ENCODE data around the gene SREBF2. TPM values are rescaled to one million over a fixed set of nuclear protein-coding genes. Genes with fewer than 3 reads are reported as not detected.

SREBF2 gene
- total RNA-seq, 3 donors from 2014 or later, result 20.8 to 33.5 (median 32.1) TPM

- no peaks in the 10 kb centered on the region for H3K4me1 ChIP-seq
- no peak for DNase-seq (ENCODE audit: low spot score in 2 of 2)
- no peak for TF ChIP-seq CTCF (IDR thresholded peaks at IDR 0.05)
- H3K27ac ChIP-seq, result peak overlapping the region in 1 of 2 donors; percentile 27
- H3K4me3 ChIP-seq, result no peak overlapping the region
- no peaks in the 10 kb centered on the region for H3K36me3 ChIP-seq
- H3K27me3 ChIP-seq, result no peaks in the 10 kb centered on the region
- intact Hi-C loops (cut with DNase I; ENCODE audit: low total_unique reads), result no loop called here
- H3K9me3 ChIP-seq, result no peaks in the 10 kb centered on the region
Observed at GRCh38 chr22:41825376-41825775, 7.5 kb upstream of the SREBF2 start.

- intact Hi-C loops (cut with DNase I; ENCODE audit: low total_unique reads), result no loop called here
- no peak for TF ChIP-seq CTCF (IDR thresholded peaks at IDR 0.05)
- TF ChIP-seq POLR2A (IDR thresholded peaks at IDR 0.05), result no peak
- TF ChIP-seq POLR2AphosphoS5 (IDR thresholded peaks at IDR 0.05), result no peak
- no peak overlapping the region for H3K27ac ChIP-seq
Observed at GRCh38 chr22:41826021-41826420, 6.9 kb upstream of the SREBF2 start.

GRCh38 chr22:41826430-41827383 is 6.2 kb upstream of the SREBF2 start:
- Histone ChIP-seq H3K27ac (no peak overlapping the region), H3K4me3 (no peak overlapping the region), H3K27me3 (no peaks in the 10 kb centered on the region), H3K4me1 (no peaks in the 10 kb centered on the region), H3K9me3 (no peaks in the 10 kb centered on the region), H3K36me3 (no peaks in the 10 kb centered on the region)
- TF ChIP-seq CTCF (IDR thresholded peaks at IDR 0.05) (no peak), POLR2A (IDR thresholded peaks at IDR 0.05) (no peak), POLR2AphosphoS5 (IDR thresholded peaks at IDR 0.05) (no peak)
- DNase-seq (ENCODE audit: low spot score in 2 of 2), result no peak
- intact Hi-C loops (cut with DNase I; ENCODE audit: low total_unique reads), result no loop called here

More at GRCh38 chr22:41826021-41826420, 6.9 kb upstream of the SREBF2 start:
- no peaks in the 10 kb centered on the region for H3K36me3 ChIP-seq
- no peaks in the 10 kb centered on the region for H3K27me3 ChIP-seq
- H3K4me1 ChIP-seq, result no peaks in the 10 kb centered on the region
- H3K9me3 ChIP-seq, result no peaks in the 10 kb centered on the region
- no peak overlapping the region for H3K4me3 ChIP-seq
- no peak for DNase-seq (ENCODE audit: low spot score in 2 of 2)

- H3K4me1 ChIP-seq, result no peaks in the 10 kb centered on the region
- TF ChIP-seq CTCF (IDR thresholded peaks at IDR 0.05) (no peak), POLR2AphosphoS5 (IDR thresholded peaks at IDR 0.05) (no peak), POLR2A (IDR thresholded peaks at IDR 0.05) (no peak)
- no peak overlapping the region for H3K27ac ChIP-seq
- no peaks in the 10 kb centered on the region for H3K36me3 ChIP-seq
- intact Hi-C loops (cut with DNase I; ENCODE audit: low total_unique reads), result no loop called here
- H3K9me3 ChIP-seq, result no peaks in the 10 kb centered on the region
- DNase-seq (ENCODE audit: low spot score in 2 of 2), result no peak
- H3K4me3 ChIP-seq, result no peak overlapping the region
- H3K27me3 ChIP-seq, result no peaks in the 10 kb centered on the region
Observed at GRCh38 chr22:41827671-41828070, 5.2 kb upstream of the SREBF2 start.

- no peak overlapping the region for H3K4me3 ChIP-seq
- H3K36me3 ChIP-seq, result no peaks in the 10 kb centered on the region
- no peak overlapping the region for H3K27ac ChIP-seq
- TF ChIP-seq POLR2A (IDR thresholded peaks at IDR 0.05) (no peak), CTCF (IDR thresholded peaks at IDR 0.05) (no peak), POLR2AphosphoS5 (IDR thresholded peaks at IDR 0.05) (no peak)
- no peaks in the 10 kb centered on the region for H3K27me3 ChIP-seq
- intact Hi-C loops (cut with DNase I; ENCODE audit: low total_unique reads), result no loop called here
- no peaks in the 10 kb centered on the region for H3K4me1 ChIP-seq
- no peaks in the 10 kb centered on the region for H3K9me3 ChIP-seq
- no peak for DNase-seq (ENCODE audit: low spot score in 2 of 2)
Observed at GRCh38 chr22:41828516-41828915, 4.4 kb upstream of the SREBF2 start.
